ENCODE measurements around the gene PDE4D.

The PDE4D gene

DNA sequence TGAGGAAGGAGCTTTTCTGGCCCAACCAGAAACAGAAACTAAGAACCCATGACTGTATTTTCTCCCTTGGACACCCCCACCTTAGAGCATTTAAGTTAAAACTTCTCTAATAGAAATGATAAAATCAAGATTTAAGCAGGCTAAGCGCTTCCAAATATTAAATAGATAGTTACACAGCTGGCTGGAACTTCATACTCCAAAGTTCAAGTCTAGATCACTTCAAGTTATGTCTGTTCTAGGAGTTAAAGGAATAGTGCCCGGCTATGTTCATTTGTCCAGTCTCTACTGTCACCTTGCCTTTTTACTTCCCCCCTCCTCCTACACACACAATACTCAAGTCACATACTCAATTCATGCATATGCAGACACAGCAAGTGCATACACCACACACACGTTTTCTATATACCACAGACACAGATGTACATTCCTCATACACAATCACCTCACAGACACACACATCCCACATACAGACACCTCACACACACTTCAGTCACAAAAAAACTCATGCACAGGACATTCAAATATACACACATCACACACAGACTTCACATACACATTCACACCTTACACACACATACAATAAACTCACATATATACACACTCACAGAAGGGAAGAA, 237.7 kb downstream of the PDE4D start:
- DNase-seq (ENCODE audit: low read depth): no peak

DNA sequence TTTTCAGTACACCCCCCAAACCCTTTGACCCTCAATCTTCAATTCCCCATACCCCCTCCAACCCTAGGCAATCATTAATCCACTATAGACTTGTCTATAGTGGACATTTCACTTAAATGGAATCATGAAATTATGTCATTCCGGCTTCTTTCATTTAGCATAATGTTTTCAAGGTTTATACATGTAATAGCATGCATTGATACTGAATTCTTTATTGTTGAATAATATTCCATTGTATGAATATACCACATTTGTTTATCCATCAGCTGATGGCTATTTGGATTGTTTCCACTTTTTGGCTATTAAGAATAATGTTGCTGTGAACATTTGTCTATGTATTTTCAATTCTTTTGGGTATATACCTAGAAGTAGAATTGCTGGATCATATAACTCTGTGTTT, 238.8 kb downstream of the PDE4D start:
- no peak for DNase-seq (ENCODE audit: low read depth)

DNA sequence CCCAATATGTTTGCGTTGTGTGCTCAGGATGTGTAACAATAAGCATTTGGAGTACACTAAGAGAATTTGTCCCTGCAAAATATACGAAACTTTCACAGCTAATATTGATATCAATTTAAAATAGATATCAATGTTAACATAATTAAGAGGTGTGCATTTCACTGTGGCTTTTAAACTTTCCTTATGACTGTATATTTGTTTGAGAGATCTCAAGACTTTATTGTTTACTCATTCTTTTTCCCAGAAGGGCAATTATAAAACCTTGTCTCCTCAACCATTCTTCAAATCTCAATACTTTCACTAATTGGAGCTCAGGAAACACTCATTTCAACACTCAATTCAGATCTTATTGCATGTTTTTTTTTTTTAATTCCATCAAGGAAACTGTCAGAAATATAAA, 241.1 kb downstream of the PDE4D start:
- no peak for DNase-seq (ENCODE audit: low read depth)

DNA sequence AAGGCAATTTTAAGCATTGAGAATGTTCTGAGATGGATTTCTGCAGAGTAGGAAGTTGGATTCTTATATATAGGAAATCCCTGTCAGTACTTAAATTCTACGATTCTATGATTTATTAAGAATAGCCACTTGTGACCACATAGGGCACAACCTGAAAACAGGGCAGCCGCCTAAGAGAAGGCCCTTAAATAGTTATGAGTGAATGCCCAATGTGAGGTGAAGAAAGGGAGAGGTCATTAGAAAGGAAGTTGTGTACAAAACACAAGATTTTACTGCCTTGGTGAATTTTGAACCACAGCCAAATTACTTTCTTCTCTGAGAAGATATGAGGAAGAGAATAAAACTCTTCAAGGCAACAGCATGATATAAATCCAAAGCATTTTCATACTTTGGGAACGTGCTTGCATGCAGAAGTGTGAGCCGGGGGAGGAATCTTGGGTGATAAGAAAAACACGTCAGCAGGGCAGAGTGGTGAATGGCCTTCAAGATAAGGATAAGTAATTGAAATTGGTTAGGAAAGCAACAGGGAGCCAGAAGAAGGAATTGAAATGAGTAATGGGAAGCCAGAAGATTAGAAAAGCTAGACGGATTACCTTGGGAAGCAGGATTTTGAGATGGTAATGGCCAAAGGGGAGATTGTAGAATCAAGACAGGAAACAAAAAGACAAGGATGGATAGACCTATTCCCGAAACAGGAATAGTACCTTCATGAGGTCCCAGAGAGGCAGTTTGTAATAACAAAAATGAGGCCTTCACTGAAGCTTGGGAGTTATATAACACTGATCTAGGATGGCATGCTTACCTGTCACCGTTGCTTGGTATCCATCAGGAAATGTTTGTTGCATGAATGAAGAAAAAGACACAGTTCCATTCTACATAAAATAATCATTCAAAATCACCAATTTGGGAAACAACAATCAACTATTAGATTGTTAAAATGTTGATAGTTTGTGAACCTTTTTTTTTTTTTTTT, 244.3 kb downstream of the PDE4D start:
- no peak for DNase-seq (ENCODE audit: low read depth)

DNA sequence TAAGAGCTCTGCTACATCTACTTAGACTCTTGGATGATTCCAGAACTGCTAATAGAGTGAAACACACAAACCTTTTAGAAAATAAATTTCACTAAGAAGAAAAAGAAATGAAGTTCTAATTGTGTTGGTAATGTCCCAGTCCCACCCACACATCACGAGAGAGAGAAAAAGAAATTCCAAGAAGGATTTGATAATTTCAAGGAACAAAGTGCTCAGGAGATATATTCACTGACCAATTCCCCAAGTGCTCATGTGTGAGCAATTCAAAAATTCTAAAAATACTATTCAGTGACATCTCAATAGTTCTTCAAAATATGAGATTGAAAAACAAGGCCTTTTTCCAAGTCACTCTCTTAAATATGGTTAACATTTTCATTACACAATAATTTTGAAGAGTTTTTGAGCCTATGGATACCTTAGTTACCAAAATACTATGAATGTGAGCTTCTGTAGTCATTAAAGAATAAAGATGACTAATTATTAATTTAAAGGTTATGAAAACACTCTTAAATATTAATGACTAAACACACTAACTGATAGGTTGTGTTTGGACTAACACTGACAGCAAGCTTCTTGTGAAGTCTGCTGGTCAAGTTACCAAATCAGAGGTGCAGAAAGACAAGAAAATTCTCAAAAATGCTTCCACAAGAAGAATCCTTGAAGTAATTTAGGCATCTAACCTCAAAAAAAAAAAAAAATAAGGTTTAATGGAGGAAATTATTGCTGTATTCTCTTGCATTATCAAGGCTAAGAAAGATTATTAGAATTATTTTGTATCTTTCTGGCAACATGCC, 245.3 kb downstream of the PDE4D start:
- DNase-seq (ENCODE audit: low read depth): no peak

DNA sequence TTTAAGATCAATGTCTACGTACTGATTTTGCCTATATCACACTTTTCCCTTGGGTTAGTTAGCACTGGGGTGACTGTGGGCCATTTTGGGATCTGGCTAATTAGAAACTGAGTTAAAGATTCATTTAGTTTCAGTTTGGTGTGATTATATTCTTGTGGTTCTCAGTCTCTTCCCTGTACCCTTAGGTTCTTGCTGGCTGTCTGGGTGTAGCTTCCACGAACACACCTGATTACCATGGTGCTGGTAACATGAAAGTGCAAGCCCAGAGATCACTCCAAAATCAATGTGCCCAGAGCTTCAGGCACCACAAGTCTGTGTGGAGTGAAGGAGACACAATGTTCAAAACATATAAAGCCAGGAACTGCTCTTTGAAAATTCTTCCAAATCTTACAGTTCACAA, 248.1 kb downstream of the PDE4D start:
- no peak for DNase-seq (ENCODE audit: low read depth)

DNA sequence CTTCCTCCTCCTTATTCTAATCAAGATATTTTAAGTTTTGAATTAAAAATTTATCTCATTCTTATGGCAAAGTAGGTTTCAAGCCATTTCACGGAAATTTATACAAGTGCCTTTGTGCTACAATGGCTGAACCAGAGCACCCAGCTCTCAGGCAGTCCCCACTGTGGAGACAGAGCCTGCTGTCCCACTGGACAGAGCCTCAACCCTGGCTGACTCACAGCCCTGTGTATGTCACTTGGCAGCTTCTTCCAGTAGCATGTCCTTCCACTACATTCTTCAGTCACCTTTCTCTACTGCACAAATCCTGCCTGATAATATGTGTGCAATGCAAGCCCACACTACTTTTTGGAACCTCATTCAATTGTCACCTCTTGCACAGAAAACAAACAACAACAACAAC, 253.1 kb downstream of the PDE4D start:
- no peak for DNase-seq (ENCODE audit: low read depth)

DNA sequence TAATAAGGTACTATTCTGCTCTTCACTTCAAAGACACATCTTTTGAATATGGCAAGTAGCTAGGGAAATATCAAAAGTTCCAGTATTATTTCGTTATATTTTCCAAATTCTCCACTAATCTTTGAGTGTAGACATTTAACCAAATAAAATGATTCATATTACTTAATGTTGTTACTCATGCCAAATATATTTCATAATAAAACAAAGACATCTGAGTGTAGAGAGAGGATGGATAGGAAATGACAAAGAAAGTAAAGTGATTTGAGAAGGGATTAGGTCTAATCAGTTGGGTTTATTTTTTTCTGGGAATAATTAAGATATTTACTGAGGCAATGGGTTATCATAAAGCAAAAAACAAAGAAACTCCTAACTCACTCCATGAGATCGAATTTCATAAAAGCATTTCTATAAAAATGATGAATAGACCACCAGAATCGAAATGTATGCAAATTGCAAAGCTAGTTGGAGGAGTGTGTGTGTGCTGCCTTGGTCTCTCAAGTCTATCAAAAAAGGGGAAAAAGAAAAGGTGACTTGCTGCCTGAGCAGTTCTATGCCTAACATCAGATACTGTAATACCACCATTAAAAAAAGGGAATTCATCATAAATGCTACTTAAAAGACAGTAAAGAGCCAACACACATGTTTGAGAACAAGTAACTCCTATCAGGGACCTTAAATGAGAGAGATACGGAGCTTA, 255.5 kb downstream of the PDE4D start:
- DNase-seq (ENCODE audit: low read depth): no peak

DNA sequence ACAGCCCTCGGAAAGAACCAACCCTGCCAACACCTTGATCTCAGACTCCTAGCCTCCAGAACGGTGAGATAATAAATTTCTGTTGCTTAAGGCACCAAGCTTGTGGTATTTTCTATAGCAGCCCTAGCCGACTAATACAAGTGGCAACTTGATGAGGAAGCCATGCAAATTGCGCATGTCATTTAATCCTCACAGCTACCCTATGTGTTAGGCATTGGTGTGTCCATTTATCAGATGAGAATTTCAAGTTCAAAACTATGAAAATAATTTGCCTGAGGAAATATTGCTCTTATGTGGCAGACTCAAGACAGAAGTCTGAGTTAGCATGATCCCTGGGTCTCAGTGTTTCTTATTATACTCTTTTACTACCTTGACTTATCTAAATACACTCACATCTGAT, 264.0 kb downstream of the PDE4D start:
- DNase-seq (ENCODE audit: low read depth): no peak

DNA sequence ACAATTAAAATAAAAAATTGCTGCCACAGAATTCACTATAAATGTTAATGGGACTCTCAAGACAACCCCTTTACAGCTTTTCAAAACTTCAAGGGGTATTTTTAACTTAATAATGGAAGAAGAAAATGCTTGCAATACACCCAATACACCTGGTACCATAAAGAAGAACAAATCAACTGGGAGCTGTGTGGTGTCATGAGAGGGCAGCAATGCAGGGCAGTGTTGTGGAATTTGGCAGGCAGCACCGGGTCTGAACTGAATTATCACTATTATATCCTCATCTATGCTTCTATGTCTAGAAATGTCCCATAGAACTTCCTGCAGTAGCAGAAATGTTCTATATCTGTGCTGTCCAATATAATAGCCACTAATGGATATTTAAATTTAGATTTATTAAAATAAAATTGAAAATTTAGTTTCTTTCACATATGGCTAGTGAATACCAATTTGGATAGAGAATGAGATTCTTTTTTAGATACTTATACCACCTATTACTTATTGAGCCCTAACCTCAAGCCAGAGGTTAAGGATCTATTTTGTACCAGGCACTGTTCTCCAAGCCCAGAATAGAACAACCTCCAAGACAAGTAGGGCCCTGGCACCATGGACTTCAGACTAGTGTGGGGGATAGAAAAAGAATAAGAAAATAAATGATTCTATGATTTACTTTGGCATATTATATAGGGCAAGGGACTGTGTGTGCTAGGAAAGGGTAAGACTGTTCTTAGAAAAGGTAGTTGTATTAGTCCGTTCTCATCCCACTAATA, 265.3 kb downstream of the PDE4D start:
- no peak for DNase-seq (ENCODE audit: low read depth)

DNA sequence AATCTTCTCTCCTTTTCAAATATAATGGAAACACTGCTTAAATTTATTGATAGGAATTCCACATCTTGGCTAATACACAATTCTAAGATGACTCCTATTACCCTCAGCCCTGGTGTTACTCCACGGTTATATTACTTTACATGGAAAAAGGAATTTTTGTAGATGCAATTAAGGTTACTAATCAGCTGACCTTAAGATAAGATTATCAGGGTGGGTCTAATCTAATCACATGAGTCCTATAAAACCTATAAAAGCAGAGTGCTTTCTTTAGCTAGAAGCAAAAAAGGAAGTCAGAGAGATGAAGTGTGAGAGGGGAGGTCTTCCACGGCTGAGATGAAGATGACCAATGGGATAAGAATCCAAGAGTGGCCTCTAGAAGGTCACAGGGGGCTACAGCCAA, 268.6 kb downstream of the PDE4D start:
- DNase-seq (ENCODE audit: low read depth): no peak

DNA sequence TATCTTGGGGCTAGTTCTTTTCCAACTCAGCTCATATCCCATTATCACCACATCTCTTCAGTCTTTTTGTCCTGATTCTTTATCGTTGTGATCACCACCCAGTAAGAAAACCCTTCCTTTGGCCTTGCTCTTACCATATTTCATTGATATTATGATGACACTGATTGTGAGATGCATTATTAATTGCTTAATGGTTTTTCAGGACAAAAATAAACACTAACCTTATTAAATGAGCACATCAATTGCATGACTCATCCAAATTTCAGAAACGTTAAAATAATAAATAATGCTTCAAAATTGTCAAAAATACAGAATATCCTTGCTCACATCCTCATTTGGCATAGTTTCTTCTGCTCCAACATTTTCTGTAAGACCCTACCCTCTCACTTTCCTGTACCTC, 270.7 kb downstream of the PDE4D start:
- DNase-seq (ENCODE audit: low read depth): no peak

DNA sequence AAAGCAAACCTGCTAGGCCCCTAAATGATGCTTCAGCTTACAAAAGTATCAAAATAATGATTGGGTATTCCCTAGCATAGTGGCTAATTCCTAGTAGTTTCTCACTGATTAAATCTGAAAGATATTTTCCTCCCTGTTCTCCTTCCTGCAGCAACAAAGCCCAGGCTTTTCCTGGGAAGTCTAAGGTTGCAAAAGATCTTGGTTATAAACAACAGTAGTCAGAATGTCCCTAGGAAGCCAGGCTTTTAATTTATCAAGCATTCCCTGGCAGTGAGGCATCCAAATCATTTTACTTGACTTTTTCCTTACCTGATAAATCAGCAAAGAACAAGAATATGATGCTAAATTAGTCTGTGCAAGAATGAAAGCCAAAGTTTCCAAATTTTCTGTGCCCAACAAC, 272.0 kb downstream of the PDE4D start:
- no peak for DNase-seq (ENCODE audit: low read depth)

DNA sequence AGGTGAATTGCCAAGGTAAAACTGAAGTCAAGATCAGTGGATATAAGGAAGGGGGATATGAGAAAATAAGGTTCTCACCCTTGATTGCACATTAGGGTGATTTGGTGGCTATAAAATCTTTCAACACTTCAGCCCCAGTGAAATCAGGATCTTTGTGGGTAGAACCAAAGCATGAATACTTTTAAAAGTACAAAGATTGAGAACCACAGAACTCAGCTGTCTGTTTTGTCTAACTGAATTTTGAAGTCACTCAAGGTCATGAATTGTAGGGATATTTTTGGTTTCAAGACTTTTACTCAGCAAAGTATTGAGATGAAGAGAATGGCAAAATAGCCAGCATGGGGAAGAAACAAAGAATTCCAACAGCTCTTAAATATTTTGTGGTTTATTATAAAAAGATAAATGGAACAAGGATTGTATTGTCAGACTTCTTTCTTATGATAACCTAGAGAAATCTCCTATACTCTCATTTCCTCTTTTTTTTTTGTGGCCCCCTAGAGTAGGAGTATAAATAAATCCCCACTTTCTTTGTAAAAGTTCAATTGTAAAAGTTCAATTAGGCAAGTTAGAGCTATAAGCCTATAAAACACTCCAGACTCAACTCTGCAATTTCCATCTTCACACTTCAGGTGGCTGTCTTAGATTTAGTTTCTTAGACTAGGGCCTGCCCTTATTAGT, 272.9 kb downstream of the PDE4D start:
- no peak for DNase-seq (ENCODE audit: low read depth)

DNA sequence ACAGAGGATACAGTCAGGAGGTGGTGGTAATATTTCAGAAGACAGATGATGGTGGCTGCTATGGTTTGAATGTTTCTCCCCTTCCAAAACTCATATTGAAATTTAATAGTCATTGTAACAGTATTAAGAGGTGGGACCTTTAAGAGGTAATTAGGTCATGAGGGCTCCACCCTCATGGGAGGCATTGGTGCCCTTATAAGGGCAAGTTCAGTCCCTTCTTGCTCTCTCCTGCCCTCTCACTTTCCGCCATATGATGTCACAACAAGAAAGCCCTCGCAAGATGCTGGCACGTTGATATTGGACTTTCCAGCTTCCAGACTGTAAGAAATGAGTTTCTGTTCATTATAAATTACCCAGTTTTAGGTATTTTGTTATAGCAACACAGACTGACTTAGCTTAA, 274.9 kb downstream of the PDE4D start:
- DNase-seq (ENCODE audit: low read depth): no peak

DNA sequence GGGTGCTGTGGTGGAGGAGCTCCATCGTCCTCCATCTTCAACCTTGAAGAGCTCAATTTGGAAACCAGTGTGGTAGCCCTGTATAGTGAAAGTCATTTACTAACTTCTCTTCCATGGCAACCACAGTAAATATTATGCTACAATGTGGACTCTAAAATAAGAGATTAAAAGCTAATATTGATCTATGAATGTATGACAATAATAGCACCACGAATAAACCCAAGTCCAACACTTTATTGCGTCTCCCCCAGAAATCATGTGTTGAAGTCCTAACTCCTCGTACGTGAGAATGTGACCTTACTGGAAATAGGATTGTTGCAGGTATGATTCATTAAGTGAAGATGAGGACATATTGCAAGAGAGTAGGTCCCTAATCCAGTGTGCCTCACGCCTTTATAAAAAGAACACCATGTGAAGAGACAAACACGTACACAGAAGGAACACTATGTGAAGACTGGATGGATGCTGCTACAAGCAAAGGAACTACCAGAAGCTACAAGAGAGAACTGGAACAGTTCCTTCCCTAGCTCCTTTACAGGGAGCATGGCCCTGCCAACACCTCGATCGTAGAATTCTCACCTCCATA, 276.2 kb downstream of the PDE4D start:
- no peak for DNase-seq (ENCODE audit: low read depth)

DNA sequence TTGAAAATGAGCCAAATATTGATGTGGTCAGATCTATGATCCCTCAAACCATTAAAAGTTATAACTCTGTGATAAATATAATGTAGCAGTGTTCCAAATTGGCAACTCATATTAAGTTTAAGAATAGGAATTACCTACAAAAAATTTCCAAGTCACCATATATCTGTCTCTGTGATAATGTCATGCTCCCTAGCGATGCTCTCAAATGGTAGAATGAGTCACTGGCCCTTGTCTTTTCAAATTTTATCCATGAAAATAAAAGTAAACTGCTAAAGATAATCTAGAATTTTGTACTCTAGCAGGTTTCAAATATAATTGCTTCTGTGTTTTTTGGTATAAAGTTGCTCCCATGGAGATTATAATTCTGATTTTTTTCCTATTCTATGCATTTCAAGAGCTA, 277.1 kb downstream of the PDE4D start:
- no peak for DNase-seq (ENCODE audit: low read depth)

DNA sequence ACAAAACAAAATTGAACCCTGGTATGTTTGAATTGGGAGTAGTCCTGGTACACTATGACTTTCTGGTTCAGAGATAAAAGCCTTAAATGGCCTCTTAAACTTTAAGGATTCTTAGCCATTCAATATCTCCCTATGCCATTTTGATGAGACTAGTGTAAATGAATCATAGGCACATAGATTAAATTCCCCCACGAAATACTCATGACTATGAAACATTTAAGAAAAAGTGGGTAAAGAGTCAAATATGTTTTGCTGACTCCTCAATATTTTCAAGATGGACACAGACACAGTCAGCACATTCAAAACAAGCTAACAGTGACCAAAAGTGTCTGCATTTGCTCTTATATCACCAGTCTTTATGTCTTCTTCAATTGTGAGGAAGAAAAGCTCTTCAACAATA, 278.3 kb downstream of the PDE4D start:
- DNase-seq (ENCODE audit: low read depth): no peak

DNA sequence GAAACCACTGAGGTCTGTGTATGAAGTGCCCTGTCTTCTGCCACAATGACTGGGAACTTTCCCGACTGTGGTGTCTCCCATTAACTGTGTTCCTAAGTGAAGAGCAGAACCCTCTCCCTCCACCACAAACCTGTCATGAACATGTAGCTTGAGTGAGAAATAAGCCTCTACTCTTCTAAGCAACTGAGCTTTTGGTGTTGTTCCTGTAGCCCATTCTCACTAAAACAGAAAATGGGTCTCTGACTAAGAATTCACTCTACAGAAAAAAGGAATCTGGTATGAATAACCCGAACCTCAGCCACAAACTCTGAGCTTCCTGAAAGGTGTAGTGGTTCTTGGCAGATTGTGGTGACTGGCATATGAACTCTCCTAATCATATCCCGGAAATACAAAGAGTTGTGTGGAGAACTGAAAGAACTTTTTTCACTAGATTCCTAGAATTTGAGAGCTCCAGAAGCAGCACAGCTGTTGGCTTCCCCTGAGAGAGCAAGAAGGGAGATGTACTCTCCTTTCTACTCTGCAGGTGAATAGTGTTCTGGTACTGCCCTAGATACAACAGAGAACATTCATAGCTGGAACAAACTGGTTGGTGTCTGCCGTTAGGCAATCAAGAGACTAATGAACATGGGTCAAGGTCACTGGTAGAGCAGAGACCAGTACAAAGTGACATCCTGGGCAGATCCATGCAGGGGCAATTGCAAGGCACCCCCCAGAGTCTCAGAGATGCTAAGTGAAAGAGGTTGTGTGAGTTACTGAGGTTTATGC, 283.8 kb downstream of the PDE4D start:
- DNase-seq (ENCODE audit: low read depth): no peak

DNA sequence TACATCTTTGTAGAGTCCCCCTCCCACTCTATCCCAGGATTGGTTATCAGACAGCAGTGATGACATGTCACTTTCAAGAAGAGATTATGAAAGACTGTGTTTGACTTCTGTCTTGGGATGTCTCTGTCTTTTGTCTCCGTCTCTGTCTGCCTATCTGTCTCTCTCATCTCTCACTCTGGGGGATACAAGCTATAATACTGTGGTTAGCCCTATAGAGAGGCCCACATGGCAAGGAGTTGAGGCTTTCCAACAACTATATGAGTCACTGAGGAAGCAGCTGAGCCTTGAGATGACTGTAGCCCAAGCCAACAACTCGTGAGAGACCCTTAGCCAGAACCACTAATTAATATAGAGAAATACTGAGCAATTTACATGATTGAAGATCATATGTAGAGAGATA, 284.8 kb downstream of the PDE4D start:
- no peak for DNase-seq (ENCODE audit: low read depth)
